K562 (cell line): ENCODE measurements around the gene POLR2J. TPM values are rescaled to one million over a fixed set of nuclear protein-coding genes. Genes with fewer than 3 reads are reported as not detected.

Source experiments
- ARID2 ChIP-seq: fragments of 450-650 bp; IDR thresholded peaks from 2 replicates; pipeline ENCODE4 v1.6.1; 2017; ENCODE audit warnings: antibody characterized with exemption, mild to moderate bottlenecking
- BCOR ChIP-seq: fragments of 450-650 bp; IDR thresholded peaks from 2 replicates; pipeline ENCODE4 v1.6.1; 2016
- FOSL1 ChIP-seq: fragments of 200-800 bp; sonication (Bioruptor generic); conservative IDR thresholded peaks from 2 replicates; pipeline ENCODE4 v1.6.1; 2016; ENCODE audit warnings: missing genetic modification characterization, missing compliant biosample characterization
- HCFC1 ChIP-seq: IDR thresholded peaks from 2 replicates; pipeline ENCODE4 v1.6.1; 2012; ENCODE audit warnings: low read depth, low read length, improper control_type of control experiment
- HDAC1 ChIP-seq, 2 experiments: fragments of 450-650 bp; IDR thresholded peaks; 2 replicates each; pipeline ENCODE4 v1.6.1; 2016 to 2017; ENCODE audit warnings: inconsistent platforms in 1 of 2, mild to moderate bottlenecking in 1 of 2, moderate library complexity in 1 of 2
- JUND ChIP-seq, 2 experiments: IDR thresholded peaks; 2 replicates in 1 of 2; 3 replicates in 1 of 2; pipeline ENCODE4 v1.6.1; 2011; ENCODE audit warnings: borderline replicate concordance in 2 of 2, low read depth in 2 of 2, low read length in 2 of 2, improper control_type of control experiment in 1 of 2, missing biosample characterization in 1 of 2, missing genetic modification characterization in 1 of 2, missing genetic modification reagents in 1 of 2
- MGA ChIP-seq: fragments of 450-650 bp; IDR thresholded peaks from 2 replicates; pipeline ENCODE4 v1.6.1; 2016; ENCODE audit warnings: mild to moderate bottlenecking, moderate library complexity
- SIX5 ChIP-seq, 2 experiments: IDR thresholded peaks; 2 replicates each; pipeline ENCODE4 v1.6.1; 2011; ENCODE audit warnings: low read length in 2 of 2, borderline replicate concordance in 1 of 2, low read depth in 1 of 2, mild to moderate bottlenecking in 1 of 2, moderate library complexity in 1 of 2; ENCODE audit not compliant: insufficient read depth in 1 of 2
- ZBTB17 ChIP-seq: fragments of 450-650 bp; formaldehyde crosslinking; IDR thresholded peaks from 2 replicates; pipeline ENCODE4 v1.4.0; 2020; ENCODE audit warnings: mild to moderate bottlenecking
- ZFP91 ChIP-seq: sonication (generic); formaldehyde crosslinking; IDR thresholded peaks from 2 replicates; pipeline ENCODE4 v1.8.0; 2022; ENCODE audit warnings: mild to moderate bottlenecking, missing genetic modification reagents
- polyA plus RNA-seq, 8 experiments: library from polyadenylated mRNA; depleted of rRNA in 4 of 8; stranded (reverse) in 5 of 8; unstranded in 3 of 8; fragments of >200 nt; fragmentation: Nextera tagmentation in 2 of 8; fragmentation: Illumina TruSeq in 1 of 8; extraction: Ambion mirVana in 2 of 8; extraction: Trizol in 1 of 8; gene quantifications; 2 replicates each; pipeline versions ENCODE4 v1.2.1 to v1.2.3, GENCODE V29; 2011 to 2014; ENCODE audit warnings: inconsistent platforms in 1 of 8, missing spikeins in 1 of 8
- total RNA-seq, 7 experiments: library from RNA; depleted of rRNA in 6 of 7; stranded (reverse); fragments of >200 nt in 6 of 7; fragmentation: Illumina TruSeq in 2 of 7; extraction: Trizol in 2 of 7; gene quantifications; 2 replicates each; pipeline versions ENCODE4 v1.2.1 to v1.2.3, GENCODE V29; 2011 to 2021; ENCODE audit warnings: low replicate concordance in 1 of 7
- TF ChIP-seq, protein P1 (sequence below): IDR thresholded peaks from 2 replicates; pipeline ENCODE4 v1.6.1; 2011; ENCODE audit warnings: borderline replicate concordance, low read depth, mild to moderate bottlenecking, moderate library complexity, low read length; ENCODE audit not compliant: insufficient read depth, poor library complexity, severe bottlenecking

The POLR2J gene
- total and polyA plus RNA-seq, 9 of the 15 experiments (the other 6 are each of a cell fraction or from before 2014, with no cell fraction given) = 32.3 to 220 (median 113) TPM

GRCh38 chr7:102444961-102445673 lies 33.6 kb downstream of the POLR2J start (continued):
- TF ChIP-seq MGA (no peak), HDAC1 (IDR thresholded peaks at IDR 0.05) (0 out of 4 replicates have a peak, but pooled peaks of 1 of the 2 experiments have one; percentile 9), FOSL1 (tag) (0 out of 2 replicates have a peak, but pooled peaks have one; percentile 38), SIX5 (IDR thresholded peaks at IDR 0.05; ENCODE audit: borderline replicate concordance in 1 of 2, insufficient read depth in 1 of 2, low read depth in 1 of 2, low read length in 2 of 2) (no peak), JUND (IDR thresholded peaks at IDR 0.05; ENCODE audit: borderline replicate concordance, low read depth, low read length) (0 out of 2 replicates have a peak, but pooled peaks have one; percentile 22), JUND (tag; IDR thresholded peaks at IDR 0.05; ENCODE audit: borderline replicate concordance, low read depth, low read length) (peak; percentile 57; the same call in 1 of the 3 replicates), BCOR (no peak; the same call in 1 of the 2 replicates), ZFP91 (CRISPR knock-in tag) (no peak), HCFC1 (no peak), ZBTB17 (CRISPR knock-in tag) (no peak), ARID2 (no peak)
- TF ChIP-seq, protein P1, sequence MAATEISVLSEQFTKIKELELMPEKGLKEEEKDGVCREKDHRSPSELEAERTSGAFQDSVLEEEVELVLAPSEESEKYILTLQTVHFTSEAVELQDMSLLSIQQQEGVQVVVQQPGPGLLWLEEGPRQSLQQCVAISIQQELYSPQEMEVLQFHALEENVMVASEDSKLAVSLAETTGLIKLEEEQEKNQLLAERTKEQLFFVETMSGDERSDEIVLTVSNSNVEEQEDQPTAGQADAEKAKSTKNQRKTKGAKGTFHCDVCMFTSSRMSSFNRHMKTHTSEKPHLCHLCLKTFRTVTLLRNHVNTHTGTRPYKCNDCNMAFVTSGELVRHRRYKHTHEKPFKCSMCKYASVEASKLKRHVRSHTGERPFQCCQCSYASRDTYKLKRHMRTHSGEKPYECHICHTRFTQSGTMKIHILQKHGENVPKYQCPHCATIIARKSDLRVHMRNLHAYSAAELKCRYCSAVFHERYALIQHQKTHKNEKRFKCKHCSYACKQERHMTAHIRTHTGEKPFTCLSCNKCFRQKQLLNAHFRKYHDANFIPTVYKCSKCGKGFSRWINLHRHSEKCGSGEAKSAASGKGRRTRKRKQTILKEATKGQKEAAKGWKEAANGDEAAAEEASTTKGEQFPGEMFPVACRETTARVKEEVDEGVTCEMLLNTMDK = no peak
